ENCODE results near the gene CLDN19. TPM values are rescaled to one million over a fixed set of nuclear protein-coding genes. Genes with fewer than 3 reads are reported as not detected.
"Not testable (repeated sequence)": the region's sequence is repeated elsewhere in the genome, so short reads cannot be mapped to it uniquely, and the experiment has no call there.

The CLDN19 gene
- total and polyA plus RNA-seq, 2 donors, result 0.38 to 0.69 TPM

DNA sequence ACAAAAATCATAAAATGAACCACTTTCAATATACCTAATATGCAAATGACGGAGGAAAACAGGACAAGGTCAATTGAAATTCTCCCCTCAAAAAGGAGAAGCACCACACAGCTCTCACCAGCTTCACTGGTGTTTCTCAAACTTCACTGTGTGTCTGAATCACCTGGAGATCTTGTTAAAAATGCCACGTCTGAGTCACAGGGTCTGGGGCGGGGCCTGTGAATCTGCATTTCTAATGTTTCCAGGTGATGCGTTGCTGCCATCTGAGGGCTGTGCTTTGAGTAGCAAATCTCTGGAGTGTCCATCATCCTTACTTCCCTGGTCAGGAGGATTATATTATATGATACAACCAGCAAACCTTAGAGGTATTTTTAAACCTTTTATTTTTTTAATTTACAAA is 9.0 kb downstream of the CLDN19 start:
- H3K36me3 ChIP-seq (ENCODE audit: insufficient read depth), result no peaks in the 10 kb centered on the region
- no peak for DNase-seq (ENCODE audit: extremely low spot score)
- no peak overlapping the region for H3K27ac ChIP-seq (ENCODE audit: low read depth)
- 67% methylated on average over 4 of the region's 4 CpGs for WGBS
- no peak overlapping the region for H3K4me3 ChIP-seq (ENCODE audit: low read depth, low read length)
- H3K4me1 ChIP-seq (ENCODE audit: insufficient read depth), result no peaks in the 10 kb centered on the region

DNA sequence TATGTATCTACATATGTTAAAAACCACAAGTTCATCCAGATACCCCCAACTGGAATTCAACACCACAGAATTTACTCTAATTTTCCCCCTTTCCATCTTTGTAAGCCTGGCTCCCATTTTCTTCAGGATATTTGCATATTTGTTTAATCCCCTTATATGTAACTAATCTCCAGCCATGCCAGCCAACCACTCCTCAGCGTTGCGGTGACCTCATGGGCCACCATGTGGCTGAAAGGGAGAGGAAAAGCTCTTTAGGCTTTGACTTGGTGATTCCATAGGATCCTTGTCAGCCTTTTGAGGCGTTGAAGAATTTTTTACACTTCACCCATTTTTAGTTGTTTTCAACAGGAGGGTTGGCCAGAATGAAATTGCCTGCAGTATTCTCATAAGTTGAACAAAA is 10.0 kb downstream of the CLDN19 start:
- Histone ChIP-seq H3K36me3 (ENCODE audit: insufficient read depth) (no peaks in the 10 kb centered on the region), H3K27ac (ENCODE audit: low read depth) (no peak overlapping the region), H3K4me3 (ENCODE audit: low read depth, low read length) (no peak overlapping the region), H3K4me1 (ENCODE audit: insufficient read depth) (no peaks in the 10 kb centered on the region)
- DNase-seq (ENCODE audit: extremely low spot score), result no peak
- WGBS, result 82% methylated on average over 3 of the region's 3 CpGs

DNA sequence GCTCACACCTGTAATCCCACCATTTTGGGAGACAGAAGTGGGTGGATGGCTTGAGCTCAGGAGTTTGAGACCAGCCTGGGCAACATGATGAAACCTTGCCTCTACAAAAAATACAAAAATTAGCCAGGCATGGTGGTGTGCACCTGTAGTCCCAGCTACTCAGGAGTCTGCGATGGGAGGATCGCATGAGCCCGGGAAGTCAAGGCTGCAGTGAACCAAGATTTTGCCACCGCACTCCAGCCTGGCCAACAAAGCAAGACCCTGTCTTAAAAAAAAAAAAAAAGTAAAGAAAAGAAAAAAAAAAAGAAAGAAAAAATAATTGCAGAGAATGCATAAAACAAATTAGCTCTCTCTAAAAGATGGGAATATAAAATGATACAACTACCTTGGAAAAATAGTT is 14.2 kb downstream of the CLDN19 start:
- not testable (repeated sequence) for H3K36me3 ChIP-seq (ENCODE audit: insufficient read depth); H3K4me1 ChIP-seq (ENCODE audit: insufficient read depth); H3K4me3 ChIP-seq (ENCODE audit: low read depth, low read length); H3K27ac ChIP-seq (ENCODE audit: low read depth); DNase-seq (ENCODE audit: extremely low spot score)
- 94% methylated on average over 4 of the region's 4 CpGs for WGBS

DNA sequence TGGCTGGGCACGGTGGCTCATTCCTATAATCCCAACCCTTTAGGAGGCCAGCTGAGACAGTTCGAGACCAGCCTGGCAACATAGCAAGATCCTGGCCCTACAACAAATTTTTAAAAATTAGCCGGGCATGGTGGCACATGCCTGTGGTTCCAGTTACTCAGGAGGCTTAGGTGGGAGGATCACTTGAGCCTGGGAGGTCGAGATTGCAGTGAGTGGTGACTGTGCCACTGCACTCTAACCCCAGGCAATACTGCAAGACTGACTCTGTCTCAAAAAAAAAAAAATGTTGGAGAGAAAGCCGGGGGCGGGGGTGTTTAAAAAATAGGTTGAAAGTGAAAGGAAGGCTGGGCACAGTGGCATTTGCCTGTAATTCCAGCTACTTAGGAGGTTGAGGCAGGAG is 16.5 kb downstream of the CLDN19 start:
- H3K4me3 ChIP-seq (ENCODE audit: low read depth, low read length), result no peak overlapping the region
- WGBS, result 84% methylated on average over 6 of the region's 6 CpGs
- H3K36me3 ChIP-seq (ENCODE audit: insufficient read depth), result no peaks in the 10 kb centered on the region
- no peaks in the 10 kb centered on the region for H3K4me1 ChIP-seq (ENCODE audit: insufficient read depth)
- no peak for DNase-seq (ENCODE audit: extremely low spot score)
- no peak overlapping the region for H3K27ac ChIP-seq (ENCODE audit: low read depth)

DNA sequence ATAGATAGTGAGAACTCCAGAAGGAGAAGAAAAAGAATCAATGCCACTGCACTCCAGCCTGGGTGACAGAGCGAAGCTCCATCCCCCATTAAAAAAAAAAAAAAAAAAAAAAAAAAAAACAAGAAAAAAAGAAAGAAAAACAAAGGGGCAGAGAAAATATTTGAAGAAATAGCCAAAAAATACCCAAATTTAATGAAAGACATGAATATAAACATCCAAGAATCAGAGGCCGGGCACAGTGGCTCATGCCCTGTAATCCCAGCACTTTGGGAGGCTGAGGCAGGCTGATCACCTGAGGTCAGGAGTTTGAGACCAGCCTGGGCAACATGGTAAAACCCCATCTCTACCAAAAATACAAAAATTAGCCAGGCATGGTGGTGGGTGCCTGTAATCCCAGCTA is 17.6 kb downstream of the CLDN19 start:
- not testable (repeated sequence) for H3K36me3 ChIP-seq (ENCODE audit: insufficient read depth); H3K4me1 ChIP-seq (ENCODE audit: insufficient read depth); H3K27ac ChIP-seq (ENCODE audit: low read depth); DNase-seq (ENCODE audit: extremely low spot score); H3K4me3 ChIP-seq (ENCODE audit: low read depth, low read length)
- WGBS, result 98% methylated on average over 2 of the region's 2 CpGs

DNA sequence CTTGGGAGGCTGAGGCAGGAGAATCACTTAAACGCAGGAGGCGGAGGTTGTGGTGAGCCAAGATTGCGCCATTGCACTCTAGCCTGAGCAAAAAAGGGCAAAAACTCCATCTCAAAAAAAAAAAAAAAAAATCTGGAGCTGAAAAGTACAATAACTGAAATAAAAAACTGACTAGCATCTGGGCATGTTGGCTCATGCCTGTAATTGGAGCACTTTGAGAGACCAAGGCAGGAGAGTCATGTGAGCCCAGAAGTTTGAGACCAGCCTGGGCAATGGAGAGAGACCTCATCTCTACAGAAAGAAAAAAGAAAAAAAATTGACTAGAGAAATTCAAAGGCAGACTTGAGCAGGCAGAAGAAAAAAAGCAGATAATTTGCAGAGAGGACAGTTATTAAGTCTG is 18.1 kb downstream of the CLDN19 start:
- Histone ChIP-seq H3K36me3 (ENCODE audit: insufficient read depth) (no peaks in the 10 kb centered on the region), H3K4me3 (ENCODE audit: low read depth, low read length) (no peak overlapping the region), H3K27ac (ENCODE audit: low read depth) (no peak overlapping the region), H3K4me1 (ENCODE audit: insufficient read depth) (no peaks in the 10 kb centered on the region)
- WGBS, result 97% methylated on average over 3 of the region's 3 CpGs
- DNase-seq (ENCODE audit: extremely low spot score), result no peak

DNA sequence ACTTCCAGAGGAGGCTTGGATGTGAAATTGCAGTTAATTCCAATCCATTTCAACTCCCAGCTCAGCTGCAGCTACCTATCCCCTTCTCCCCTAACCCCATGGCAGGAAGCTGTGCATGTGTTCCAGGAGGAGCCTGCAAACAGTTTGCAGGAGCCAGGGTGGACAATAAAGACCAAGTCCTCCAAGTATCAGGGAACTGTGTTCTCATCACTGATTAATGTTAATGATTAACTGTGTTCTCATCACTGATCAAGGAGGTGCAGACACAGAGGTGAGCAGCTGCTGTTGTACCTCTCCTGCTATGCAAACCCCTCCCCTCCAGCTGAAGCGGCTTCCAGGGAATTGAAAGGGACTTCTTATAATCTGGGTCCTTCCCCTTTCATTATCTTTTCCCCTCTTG is 19.2 kb downstream of the CLDN19 start:
- 89% methylated on average over 1 of the region's 1 CpG for WGBS
- DNase-seq (ENCODE audit: extremely low spot score), result no peak
- H3K36me3 ChIP-seq (ENCODE audit: insufficient read depth), result no peaks in the 10 kb centered on the region

DNA sequence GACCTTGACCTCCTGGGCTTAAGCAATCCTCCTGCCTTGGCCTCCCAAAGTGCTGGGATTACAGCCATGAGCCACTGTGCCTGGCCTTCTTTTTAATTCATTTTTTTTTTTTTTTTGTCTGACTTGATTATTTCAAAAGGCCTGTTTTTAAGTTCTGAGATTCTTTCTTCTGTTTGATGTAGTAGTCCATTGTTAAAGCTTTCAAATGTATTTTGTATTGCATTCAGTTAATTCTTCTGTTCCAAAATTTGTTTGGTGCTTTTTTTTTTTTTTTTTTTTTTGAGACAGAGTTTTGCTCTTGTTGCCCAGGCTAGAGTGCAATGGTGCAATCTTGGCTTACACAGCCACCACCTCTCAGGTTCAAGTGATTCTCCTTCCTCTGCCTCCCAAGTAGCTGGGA is 25.6 kb downstream of the CLDN19 start:
- H3K27ac ChIP-seq (ENCODE audit: low read depth); DNase-seq (ENCODE audit: extremely low spot score); H3K4me1 ChIP-seq (ENCODE audit: insufficient read depth); H3K36me3 ChIP-seq (ENCODE audit: insufficient read depth); H3K4me3 ChIP-seq (ENCODE audit: low read depth, low read length): not testable (repeated sequence)

More for the DNA sequence above, 19.2 kb downstream of the CLDN19 start:
- no peaks in the 10 kb centered on the region for H3K4me1 ChIP-seq (ENCODE audit: insufficient read depth)
- H3K27ac ChIP-seq (ENCODE audit: low read depth), result no peak overlapping the region
- no peak overlapping the region for H3K4me3 ChIP-seq (ENCODE audit: low read depth, low read length)

DNA sequence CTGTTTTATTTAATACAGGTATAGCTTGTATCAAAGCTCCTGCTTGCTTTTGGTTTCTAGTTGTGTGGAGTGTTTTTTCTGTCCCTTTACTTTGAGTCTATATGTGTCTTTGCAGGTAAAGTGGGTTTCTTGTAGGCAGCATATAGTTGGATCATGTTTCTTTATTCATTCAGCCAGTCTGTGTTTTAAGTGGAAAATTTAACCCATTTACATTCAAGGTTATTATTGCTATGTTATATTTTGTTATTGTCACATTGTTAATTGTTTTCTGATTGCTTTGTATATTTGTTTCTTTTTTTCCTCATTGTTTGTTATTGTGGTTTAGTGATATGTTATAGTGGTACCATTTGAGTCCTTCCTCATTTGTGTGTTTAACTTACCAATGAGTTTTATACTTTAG is 26.7 kb downstream of the CLDN19 start:
- no peak for DNase-seq (ENCODE audit: extremely low spot score)
- H3K36me3 ChIP-seq (ENCODE audit: insufficient read depth), result peaks cover 2% of the 10 kb centered on the region

DNA sequence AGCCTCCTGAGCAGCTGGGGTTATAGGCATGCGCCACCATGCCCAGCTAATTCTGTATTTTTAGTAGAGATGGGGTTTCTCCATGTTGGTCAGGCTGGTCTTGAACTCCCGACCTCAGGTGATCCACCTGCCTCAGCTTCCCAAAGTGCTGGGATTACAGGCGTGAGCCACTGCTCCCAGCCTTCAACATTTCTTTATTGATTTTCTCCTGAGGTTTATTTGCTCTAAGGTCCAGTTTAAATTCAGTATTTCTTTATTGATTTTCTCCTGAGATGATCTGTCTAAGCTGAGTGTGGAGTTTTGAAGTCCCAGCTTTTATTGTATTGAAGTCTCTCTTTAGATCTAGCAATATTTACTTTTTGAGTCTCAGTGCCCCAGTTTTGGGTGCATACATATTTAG is 27.2 kb downstream of the CLDN19 start:
- not testable (repeated sequence) for DNase-seq (ENCODE audit: extremely low spot score); H3K36me3 ChIP-seq (ENCODE audit: insufficient read depth); H3K4me3 ChIP-seq (ENCODE audit: low read depth, low read length); H3K4me1 ChIP-seq (ENCODE audit: insufficient read depth); H3K27ac ChIP-seq (ENCODE audit: low read depth)
- WGBS, result 97% methylated on average over 3 of the region's 3 CpGs

More for the DNA sequence above, 26.7 kb downstream of the CLDN19 start:
- Histone ChIP-seq H3K4me1 (ENCODE audit: insufficient read depth) (no peaks in the 10 kb centered on the region), H3K27ac (ENCODE audit: low read depth) (no peak overlapping the region), H3K4me3 (ENCODE audit: low read depth, low read length) (no peak overlapping the region)

DNA sequence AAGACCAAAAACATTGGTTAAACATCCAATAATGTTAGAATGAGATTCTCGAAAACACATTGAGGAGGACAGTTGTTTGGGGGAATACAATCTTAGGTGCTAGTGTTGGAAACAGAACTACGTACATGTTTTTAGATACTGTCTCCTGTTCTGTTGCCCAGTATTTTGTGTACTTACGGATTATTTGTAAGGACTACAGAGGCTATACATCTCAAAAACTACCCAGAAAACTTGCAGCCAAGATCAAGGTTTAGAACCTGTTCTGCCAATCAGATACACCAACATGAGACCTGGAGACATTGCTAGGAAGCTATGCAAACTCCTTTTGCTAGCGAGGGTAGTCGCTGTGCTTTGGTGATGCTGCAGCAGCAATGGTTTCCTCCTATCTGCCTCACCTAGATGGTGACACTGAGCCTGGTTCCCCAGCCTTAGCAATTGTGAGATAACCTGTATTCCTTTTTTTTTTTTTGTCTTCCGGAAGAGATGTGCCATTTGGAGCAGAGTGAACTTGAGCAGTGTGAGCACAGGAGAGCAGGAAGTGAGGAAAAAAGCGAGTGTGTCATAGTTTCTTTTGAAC is 36.1 kb downstream of the CLDN19 start:
- H3K27ac ChIP-seq (ENCODE audit: low read depth), result no peak overlapping the region
- WGBS, result 94% methylated on average over 7 of the region's 7 CpGs
- H3K4me3 ChIP-seq (ENCODE audit: low read depth, low read length), result no peak overlapping the region
- no peak for DNase-seq (ENCODE audit: extremely low spot score)
- H3K36me3 ChIP-seq (ENCODE audit: insufficient read depth), result peaks cover 4% of the 10 kb centered on the region
- H3K4me1 ChIP-seq (ENCODE audit: insufficient read depth), result no peaks in the 10 kb centered on the region

DNA sequence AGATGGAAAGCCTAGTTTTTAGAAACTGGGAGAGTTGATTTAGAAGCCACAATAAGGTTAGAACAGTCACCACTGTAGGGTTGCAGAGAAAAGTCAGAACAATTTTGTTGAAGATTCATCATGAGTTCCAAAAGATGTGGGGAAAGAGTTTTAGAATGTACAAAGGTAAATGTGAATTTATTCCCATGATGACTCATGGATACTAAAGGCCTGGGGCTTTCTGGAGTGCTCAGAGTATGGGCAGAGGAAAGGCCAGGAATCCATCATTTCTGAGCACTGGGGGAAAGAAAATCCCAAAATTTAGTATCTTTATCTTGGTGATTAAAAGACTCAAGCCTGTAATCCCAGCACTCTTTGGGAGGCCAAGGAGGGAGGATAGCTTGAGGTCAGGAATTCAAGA is 40.0 kb downstream of the CLDN19 start:
- Histone ChIP-seq H3K4me1 (ENCODE audit: insufficient read depth) (no peaks in the 10 kb centered on the region), H3K36me3 (ENCODE audit: insufficient read depth) (peaks cover 11% of the 10 kb centered on the region), H3K27ac (ENCODE audit: low read depth) (no peak overlapping the region), H3K4me3 (ENCODE audit: low read depth, low read length) (no peak overlapping the region)
- no peak for DNase-seq (ENCODE audit: extremely low spot score)

DNA sequence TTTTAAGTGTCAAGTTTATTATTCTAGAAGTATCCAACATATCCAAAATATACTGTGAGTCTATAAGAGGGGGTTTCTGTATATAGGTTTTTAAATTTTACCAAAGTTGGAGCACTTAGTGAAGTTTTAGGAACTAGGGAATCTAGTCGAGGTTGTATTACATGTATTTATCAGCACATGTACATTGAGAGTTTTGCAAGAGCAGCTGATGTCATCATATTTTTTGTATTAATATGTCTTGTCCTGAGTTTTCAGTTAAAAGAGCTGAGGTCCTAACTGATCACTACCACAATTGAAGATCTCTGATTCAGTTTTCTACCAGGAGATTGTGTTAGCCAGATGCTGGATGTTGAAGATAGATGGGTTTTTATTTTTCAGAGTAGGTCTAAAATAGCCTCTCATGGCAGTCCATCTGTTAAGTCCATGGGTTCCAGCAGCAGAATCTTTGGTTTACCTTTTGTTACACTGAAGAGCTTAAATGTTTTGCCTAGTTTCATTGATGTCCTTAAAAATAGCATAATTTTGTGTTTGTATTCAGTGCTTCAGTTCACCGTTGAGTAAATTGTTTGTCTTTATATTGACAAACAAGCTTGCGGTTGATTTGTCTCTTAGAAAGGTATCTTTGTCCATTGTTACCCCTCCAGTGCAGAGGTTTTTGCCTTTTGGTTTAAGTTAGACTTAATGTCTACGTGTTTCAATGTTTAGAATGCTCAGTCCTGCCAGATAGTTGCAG is 41.8 kb downstream of the CLDN19 start:
- no peak for DNase-seq (ENCODE audit: extremely low spot score)
- H3K36me3 ChIP-seq (ENCODE audit: insufficient read depth), result peaks cover 10% of the 10 kb centered on the region
- WGBS, result 94% methylated on average over 4 of the region's 4 CpGs
- H3K4me3 ChIP-seq (ENCODE audit: low read depth, low read length), result no peak overlapping the region
- H3K27ac ChIP-seq (ENCODE audit: low read depth), result no peak overlapping the region
- no peaks in the 10 kb centered on the region for H3K4me1 ChIP-seq (ENCODE audit: insufficient read depth)

DNA sequence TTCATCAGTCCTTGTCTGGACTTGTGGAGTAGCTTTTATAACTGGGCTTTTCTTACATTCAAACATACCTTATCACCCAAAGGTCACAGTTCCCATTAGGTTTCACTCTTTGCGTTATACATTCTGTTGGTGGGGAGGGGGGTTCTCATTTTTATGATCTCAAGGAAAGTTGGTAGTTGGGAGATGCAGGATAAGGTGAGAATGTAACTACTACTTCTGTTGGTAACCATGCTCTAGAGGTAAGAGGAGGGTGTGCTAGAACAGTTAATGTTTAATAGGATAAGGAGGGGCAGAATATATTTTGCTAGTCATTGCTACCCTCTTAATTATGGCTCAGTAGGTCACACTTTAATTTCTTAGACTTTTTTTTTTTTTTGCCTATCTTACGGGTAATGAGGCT is 47.1 kb downstream of the CLDN19 start:
- H3K4me1 ChIP-seq (ENCODE audit: insufficient read depth), result peaks cover 2% of the 10 kb centered on the region
- H3K4me3 ChIP-seq (ENCODE audit: low read depth, low read length), result no peak overlapping the region
- no peak for DNase-seq (ENCODE audit: extremely low spot score)
- peak overlapping the region; percentile 70 for H3K27ac ChIP-seq (ENCODE audit: low read depth)
- H3K36me3 ChIP-seq (ENCODE audit: insufficient read depth), result peaks cover 5% of the 10 kb centered on the region
- WGBS, result 88% methylated on average over 2 of the region's 2 CpGs
